GM13977 (cell line): Measurements from ENCODE around the gene DMXL1.

Experiments used
- DNase-seq: peaks from one replicate; pipeline ENCODE4 v3.0.0; 2012; ENCODE audit warnings: low spot score
- CTCF ChIP-seq: IDR thresholded peaks from 2 replicates; pipeline ENCODE4 v1.5.1; 2012; ENCODE audit warnings: mild to moderate bottlenecking, control low read depth; ENCODE audit not compliant: insufficient read depth; ENCODE audit errors: extremely low read depth, missing control alignments
- in situ Hi-C: fragments of 300-500 bp; cut with MboI; formaldehyde crosslinking; loops from one replicate; pipeline ENCODE4 v1.12.0; 2022; ENCODE audit warnings: low sequenced_read_pairs, low pct_unique_long_range_greater_than_20kb, mixed read lengths, inconsistent platforms; ENCODE audit not compliant: unreplicated experiment

DMXL1 gene

GRCh38 chr5:119136666-119137318, 65.9 kb downstream of the DMXL1 start:
- in situ Hi-C loops = no loop called here
- no peak for DNase-seq
- no peak for TF ChIP-seq CTCF

- in situ Hi-C loops = no loop called here
- DNase-seq = no peak
- no peak for TF ChIP-seq CTCF
Measured at GRCh38 chr5:119153629-119154028, 82.7 kb downstream of the DMXL1 start.

GRCh38 chr5:119158144-119158543, 87.3 kb downstream of the DMXL1 start:
- in situ Hi-C loops = no loop called here
- no peak for DNase-seq

DNA sequence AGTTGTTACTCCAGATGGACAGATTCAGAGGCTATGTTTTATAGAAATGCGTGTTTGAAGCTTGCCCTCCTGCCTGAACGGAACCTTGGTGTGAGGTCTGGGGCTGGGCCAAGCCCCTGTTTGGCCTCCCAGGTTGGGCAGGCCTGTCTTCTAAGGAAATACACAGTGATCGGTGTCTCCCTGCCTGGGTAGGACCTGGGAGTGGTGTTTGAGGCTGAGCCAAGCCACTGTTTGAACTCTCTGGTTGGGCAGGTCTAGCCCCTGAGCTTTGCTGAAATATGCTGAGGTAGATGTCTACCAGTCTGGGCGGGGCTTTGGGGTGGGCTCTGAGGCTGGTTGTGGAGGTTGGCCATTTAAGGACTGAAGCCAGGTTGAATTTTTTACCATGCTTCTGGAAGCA, 90.5 kb downstream of the DMXL1 start:
- TF ChIP-seq CTCF = no peak
- DNase-seq = no peak
- in situ Hi-C loops = no loop called here

More at GRCh38 chr5:119158144-119158543, 87.3 kb downstream of the DMXL1 start:
- TF ChIP-seq CTCF = no peak

GRCh38 chr5:119166026-119166425, 95.1 kb downstream of the DMXL1 start:
- no peak for DNase-seq
- TF ChIP-seq CTCF = no peak
- in situ Hi-C loops = no loop called here

GRCh38 chr5:119168401-119168800, 97.5 kb downstream of the DMXL1 start:
- DNase-seq = no peak
- in situ Hi-C loops = no loop called here
- TF ChIP-seq CTCF = no peak
